GM21576 (cell line): Measurements from ENCODE around the gene HSPB6.

Experiments
- ATAC-seq: cut with Tn5 transposase; IDR thresholded peaks from one replicate; pipeline ENCODE4 v1.9.1; 2021; ENCODE audit warnings: mild to moderate bottlenecking, moderate library complexity; ENCODE audit not compliant: unreplicated experiment

HSPB6 gene

GRCh38 chr19:35767288-35768081 is 10.7 kb upstream of the HSPB6 start:
- ATAC-seq = no peak

- ATAC-seq = no peak
Observed at GRCh38 chr19:35766571-35767104, 9.8 kb upstream of the HSPB6 start.

GRCh38 chr19:35764432-35765315 is 7.8 kb upstream of the HSPB6 start:
- ATAC-seq = no peak

- no peak for ATAC-seq
Observed at GRCh38 chr19:35760711-35761349, 4.0 kb upstream of the HSPB6 start.

GRCh38 chr19:35759697-35760096 is 2.9 kb upstream of the HSPB6 start:
- ATAC-seq = no peak

- ATAC-seq = peak; percentile 90
Observed at GRCh38 chr19:35757749-35758608, 1.1 kb upstream of the HSPB6 start, which contains the start of gene PROSER3. PROSER3 (plus strand) TSS chr19:35758176; CDS start chr19:35758216, 40 bp downstream.

- ATAC-seq = no peak
Observed at GRCh38 chr19:35757231-35757748, 461 bp upstream of the HSPB6 start.

GRCh38 chr19:35755550-35756376 is 1.1 kb downstream of the HSPB6 start:
- ATAC-seq = no peak

- ATAC-seq = no peak
Observed at GRCh38 chr19:35755131-35755549, 1.7 kb downstream of the HSPB6 start.

- ATAC-seq = no peak
Observed at GRCh38 chr19:35754370-35755130, 2.3 kb downstream of the HSPB6 start.

GRCh38 chr19:35753634-35754369 is 3.0 kb downstream of the HSPB6 start:
- no peak for ATAC-seq

GRCh38 chr19:35752746-35753350 is 4.0 kb downstream of the HSPB6 start:
- no peak for ATAC-seq

GRCh38 chr19:35751839-35752745 is 4.7 kb downstream of the HSPB6 start:
- ATAC-seq = no peak

GRCh38 chr19:35750167-35750566 is 6.7 kb downstream of the HSPB6 start:
- no peak for ATAC-seq

- ATAC-seq = peak; percentile 65
Observed at GRCh38 chr19:35748106-35749020, 8.5 kb downstream of the HSPB6 start, which contains the start of gene LIN37. LIN37 (plus strand) TSS chr19:35748576; CDS start chr19:35748725, 149 bp downstream.
